HFFc6 (cell line): ENCODE measurements around the gene SEMG1. TPM values are rescaled to one million over a fixed set of nuclear protein-coding genes. Genes with fewer than 3 reads are reported as not detected.

ENCODE experiments used
- DNase-seq: peaks from one replicate; pipeline ENCODE4 v3.0.0-alpha.2; 2018
- H3K27ac Mint-ChIP-seq: 2 replicates; pipeline ENCODE4 v1.8.0; 2020; ENCODE audit warnings: mild to moderate bottlenecking, mixed read lengths
- H3K27me3 Mint-ChIP-seq: 2 replicates; pipeline ENCODE4 v1.8.0; 2021; ENCODE audit warnings: mild to moderate bottlenecking, moderate library complexity, mixed read lengths; ENCODE audit not compliant: insufficient read depth
- H3K36me3 Mint-ChIP-seq: 2 replicates; pipeline ENCODE4 v1.8.0; 2021; ENCODE audit warnings: low read depth, mixed read lengths
- H3K4me1 Mint-ChIP-seq: 2 replicates; pipeline ENCODE4 v1.8.0; 2020; ENCODE audit warnings: low read depth, mixed read lengths
- H3K4me3 Mint-ChIP-seq: 2 replicates; pipeline ENCODE4 v1.8.0; 2020; ENCODE audit warnings: mild to moderate bottlenecking, moderate library complexity, mixed read lengths
- H3K9me3 Mint-ChIP-seq: 2 replicates; pipeline ENCODE4 v1.8.0; 2020; ENCODE audit warnings: mild to moderate bottlenecking, mixed read lengths
- CTCF ChIP-seq: fragments of 200-600 bp; sonication (generic); IDR thresholded peaks from 2 replicates; pipeline ENCODE4 v1.5.0; 2021; ENCODE audit warnings: antibody characterized with exemption, mild to moderate bottlenecking
- total RNA-seq, 6 experiments: library from RNA; stranded (reverse); fragmentation: NEBNext Ultra II Directional; extraction: Animal tissue kit (Norgen Biotek cat#: 25700); gene quantifications; 2 replicates in 1 of 6; 3 replicates in 5 of 6; pipeline ENCODE4 v1.2.3, GENCODE V29; 2021

The SEMG1 gene
- total RNA-seq, 6 experiments from 2014 or later, result not detected

- TF ChIP-seq CTCF, result no peak
- Mint-ChIP-seq H3K36me3 (no peaks in the 10 kb centered on the region), H3K9me3 (no peaks in the 10 kb centered on the region), H3K4me1 (no peaks in the 10 kb centered on the region), H3K27ac (no peak overlapping the region), H3K27me3 (peaks cover 5% of the 10 kb centered on the region), H3K4me3 (no peak overlapping the region)
- no peak for DNase-seq
Measured at GRCh38 chr20:45187693-45188092, 19.1 kb upstream of the SEMG1 start.

- Mint-ChIP-seq H3K36me3 (no peaks in the 10 kb centered on the region), H3K9me3 (no peaks in the 10 kb centered on the region), H3K4me3 (no peak overlapping the region), H3K27me3 (peaks cover 6% of the 10 kb centered on the region), H3K27ac (no peak overlapping the region), H3K4me1 (no peaks in the 10 kb centered on the region)
- TF ChIP-seq CTCF, result no peak
- DNase-seq, result no peak
Measured at GRCh38 chr20:45189067-45189609, 17.7 kb upstream of the SEMG1 start.

GRCh38 chr20:45189861-45190260 lies 17.0 kb upstream of the SEMG1 start:
- Mint-ChIP-seq H3K4me1 (no peaks in the 10 kb centered on the region), H3K4me3 (no peak overlapping the region), H3K9me3 (no peaks in the 10 kb centered on the region), H3K36me3 (no peaks in the 10 kb centered on the region), H3K27me3 (peaks cover 6% of the 10 kb centered on the region), H3K27ac (no peak overlapping the region)
- TF ChIP-seq CTCF, result no peak
- DNase-seq, result no peak

- no peak for TF ChIP-seq CTCF
- no peak overlapping the region for H3K4me3 Mint-ChIP-seq
- H3K4me1 Mint-ChIP-seq, result no peaks in the 10 kb centered on the region
- H3K27me3 Mint-ChIP-seq, result peaks cover 4% of the 10 kb centered on the region; the same call in 1 of the 2 replicates
- no peak overlapping the region for H3K27ac Mint-ChIP-seq
- no peaks in the 10 kb centered on the region for H3K9me3 Mint-ChIP-seq
- no peaks in the 10 kb centered on the region for H3K36me3 Mint-ChIP-seq
- no peak for DNase-seq
Measured at GRCh38 chr20:45191926-45192325, 14.9 kb upstream of the SEMG1 start.

- Mint-ChIP-seq H3K4me3 (no peak overlapping the region), H3K9me3 (no peaks in the 10 kb centered on the region), H3K36me3 (no peaks in the 10 kb centered on the region), H3K4me1 (no peaks in the 10 kb centered on the region), H3K27ac (no peak overlapping the region), H3K27me3 (peaks cover 4% of the 10 kb centered on the region; the same call in 1 of the 2 replicates)
- TF ChIP-seq CTCF, result no peak
- no peak for DNase-seq
Measured at GRCh38 chr20:45193331-45193730, 13.5 kb upstream of the SEMG1 start.

GRCh38 chr20:45209924-45210323 lies 3.1 kb downstream of the SEMG1 start:
- H3K27ac Mint-ChIP-seq, result no peak overlapping the region
- DNase-seq, result no peak

More at GRCh38 chr20:45209924-45210323, 3.1 kb downstream of the SEMG1 start:
- TF ChIP-seq CTCF, result no peak
- H3K9me3 Mint-ChIP-seq, result no peaks in the 10 kb centered on the region
- H3K27me3 Mint-ChIP-seq, result peaks cover 10% of the 10 kb centered on the region
- H3K4me1 Mint-ChIP-seq, result no peaks in the 10 kb centered on the region
- no peaks in the 10 kb centered on the region for H3K36me3 Mint-ChIP-seq
- no peak overlapping the region for H3K4me3 Mint-ChIP-seq
